Ovary (tissue), 9 donors: Measurements from ENCODE around the gene ATP5F1E. TPM values are rescaled to one million over a fixed set of nuclear protein-coding genes. Genes with fewer than 3 reads are reported as not detected.
A peak's percentile ranks its signal among the peaks of the same experiment; 100 is the strongest.

ENCODE experiments used
- DNase-seq, 5 donors: peaks; one replicate each; pipeline ENCODE4 v3.0.0-alpha.2; 2019 to 2020
- H3K27ac ChIP-seq, 2 donors: fragments of 200-600 bp; one replicate each; pipeline versions ENCODE4 v1.5.1 to v1.8.0; 2019 to 2022
- H3K27me3 ChIP-seq: fragments of 200-600 bp; one replicate; pipeline ENCODE4 v1.8.0; 2022
- H3K36me3 ChIP-seq: fragments of 200-600 bp; sonication (generic); one replicate; pipeline ENCODE4 v1.5.1; 2019
- H3K4me1 ChIP-seq: one replicate; pipeline ENCODE4 v1.8.1; 2013; ENCODE audit warnings: mild to moderate bottlenecking, moderate library complexity; ENCODE audit not compliant: insufficient read depth
- H3K4me3 ChIP-seq: fragments of 200-600 bp; sonication (generic); one replicate; pipeline ENCODE4 v1.5.1; 2017
- H3K9me3 ChIP-seq, 2 donors: fragments of 200-600 bp in 1 of 2; sonication (generic) in 1 of 2; one replicate each; pipeline versions ENCODE4 v1.5.1 to v1.8.1; 2013 to 2019; ENCODE audit warnings: mild to moderate bottlenecking in 1 of 2, moderate library complexity in 1 of 2
- CTCF ChIP-seq, 3 donors: fragments of 450-650 bp in 2 of 3; fragments of 200-600 bp in 1 of 3; IDR thresholded peaks; one replicate each; pipeline versions ENCODE4 v1.5.1 to v1.8.0; 2016 to 2022; ENCODE audit warnings: antibody characterized with exemption in 3 of 3, mild to moderate bottlenecking in 1 of 3
- EP300 ChIP-seq: sonication (generic); formaldehyde crosslinking; IDR thresholded peaks from one replicate; pipeline ENCODE4 v1.6.1; 2017; ENCODE audit warnings: antibody characterized with exemption
- POLR2A ChIP-seq: fragments of 450-650 bp; IDR thresholded peaks from one replicate; pipeline ENCODE4 v1.6.1; 2017; ENCODE audit warnings: antibody characterized with exemption, mild to moderate bottlenecking, moderate library complexity
- WGBS, 3 donors: extraction: QIAGEN DNeasy Blood & Tissue Kit in 1 of 3; methylation state at CpG; one replicate each; pipeline versions ENCODE4 v1.1.5 to v1.1.7; 2013 to 2017; 5-methylcytosine and 5-hydroxymethylcytosine counted together
- intact Hi-C, 4 donors: fragments of 100-400 bp; cut with DNase I; formaldehyde crosslinking; loops; one replicate each; pipeline versions ENCODE4 v1.11.0 to v1.15.1; 2022 to 2023
- polyA plus RNA-seq, 2 donors: library from polyadenylated mRNA; stranded (reverse); fragments of 200-250 nt in 1 of 2; fragments of 350-450 nt in 1 of 2; fragmentation: Illumina TruSeq in 1 of 2; extraction: RNeasy Lipid Tissue Mini Kit (QIAGEN cat#74804) in 1 of 2; gene quantifications; one replicate each; pipeline ENCODE4 v1.2.3, GENCODE V29; 2013 to 2014
- total RNA-seq, 7 donors: library from RNA; depleted of rRNA in 2 of 7; stranded (reverse); fragments of >200 nt in 2 of 7; fragmentation: NEBNext Ultra II Directional in 3 of 7; extraction: Animal tissue kit (Norgen Biotek cat#: 25700) in 3 of 7; gene quantifications; one replicate each; pipeline versions ENCODE4 v1.1.0 to v1.2.4, GENCODE V29; 2016 to 2023
- donor health status: DM: no; HTN: no; CAD: no; lungs with moderate emphysema.
- donor health status: DM: no; HTN: no; CAD: no.
- donor health status: Bipolar disorder and iron deficiency.
- donor health status: DM: yes; HTN: yes; CAD: no.
- donor health status: DM: no; HTN: no; CAD: no.
- donor health status: DM: yes; HTN: yes; CAD: no.

Gene ATP5F1E
- total and polyA plus RNA-seq, 9 donors = 23.2 to 73.1 (median 45.4) TPM

GRCh38 chr20:59005523-59006166, 26.5 kb downstream of the ATP5F1E start:
- WGBS, 3 donors = 77 to 86% (median 85%) methylated on average over 3 of the region's 3 CpGs
- peak overlapping the region in 1 of 2 donors; percentile 61 for H3K27ac ChIP-seq
- peak overlapping the region; percentile 53 for H3K4me3 ChIP-seq
- peaks cover 10% of the 10 kb centered on the region for H3K4me1 ChIP-seq
- intact Hi-C loops = loop anchor here in 1 of 4 donors (10.0 kb wide), 1 partner anchor 111 kb away; no protein-coding TSS in a partner anchor
- H3K27me3 ChIP-seq = no peaks in the 10 kb centered on the region
- no peak for TF ChIP-seq POLR2A
- TF ChIP-seq EP300 = no peak
- TF ChIP-seq CTCF (IDR thresholded peaks at IDR 0.05) = no peak
- H3K9me3 ChIP-seq = no peaks in the 10 kb centered on the region
- H3K36me3 ChIP-seq = no peaks in the 10 kb centered on the region
- DNase-seq = no peak

DNA sequence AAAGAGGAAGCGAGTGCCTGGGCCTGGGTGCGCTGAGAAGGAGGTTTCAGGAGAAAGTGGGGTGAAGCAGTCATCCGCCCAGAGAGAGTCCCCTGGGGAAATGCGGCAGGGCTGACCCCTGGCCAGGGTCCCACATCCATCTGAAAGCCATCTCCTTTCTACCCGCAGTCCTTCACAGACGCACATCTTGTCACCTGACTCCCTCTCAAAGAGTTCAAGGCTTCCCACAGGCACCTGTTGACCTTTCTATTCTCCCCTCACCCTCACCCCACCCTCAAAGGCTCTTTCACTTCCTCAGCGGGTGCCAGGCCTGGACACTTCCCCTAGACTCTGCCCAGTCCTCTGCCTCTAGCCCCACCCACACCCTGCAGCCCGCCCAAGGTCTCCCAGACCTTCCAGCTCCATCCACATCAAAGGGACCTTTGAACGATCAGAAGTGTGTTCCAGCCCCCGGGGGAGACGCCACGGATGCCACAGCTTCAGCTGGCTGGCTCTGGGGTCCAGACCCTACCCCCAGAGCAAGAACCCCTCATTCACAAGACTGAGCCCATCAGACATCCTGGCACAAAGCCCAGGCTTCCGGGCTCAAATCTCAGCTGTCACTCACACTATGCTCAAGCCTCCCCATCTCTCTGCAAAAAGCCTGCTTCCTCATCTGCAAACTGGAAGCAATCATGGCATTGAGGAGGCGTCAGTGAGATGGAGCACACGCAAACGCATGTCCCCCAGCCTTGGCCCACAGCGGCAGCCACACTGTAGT, 27.2 kb downstream of the ATP5F1E start:
- intact Hi-C loops = loop anchor here in 1 of 4 donors (10.0 kb wide), 1 partner anchor 110 kb away; no protein-coding TSS in a partner anchor
- Histone ChIP-seq H3K27me3 (no peaks in the 10 kb centered on the region), H3K9me3 (no peaks in the 10 kb centered on the region), H3K4me3 (no peak overlapping the region), H3K27ac (no peak overlapping the region), H3K4me1 (peaks cover 10% of the 10 kb centered on the region), H3K36me3 (no peaks in the 10 kb centered on the region)
- WGBS, 3 donors = 65 to 71% (median 70%) methylated on average over 17 of the region's 17 CpGs
- TF ChIP-seq POLR2A (no peak), EP300 (no peak), CTCF (IDR thresholded peaks at IDR 0.05) (no peak)
- DNase-seq = no peak

DNA sequence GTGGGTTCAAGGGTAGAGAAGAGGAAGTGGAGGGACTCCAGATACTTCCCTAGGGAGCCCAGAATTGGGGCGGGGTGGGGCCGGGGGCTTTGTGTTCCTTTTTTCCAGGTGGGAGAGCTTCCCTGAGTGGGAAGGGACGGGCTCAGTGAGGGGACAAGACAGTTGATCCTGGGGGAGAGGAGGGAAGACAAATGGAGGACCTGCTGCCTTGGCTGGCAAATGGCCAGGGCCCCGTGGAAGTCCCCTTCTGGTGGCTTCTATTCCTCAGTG, 27.7 kb downstream of the ATP5F1E start:
- H3K9me3 ChIP-seq = no peaks in the 10 kb centered on the region
- no peak for TF ChIP-seq EP300
- intact Hi-C loops = loop anchor here in 1 of 4 donors (10.0 kb wide), 1 partner anchor 110 kb away; no protein-coding TSS in a partner anchor
- H3K4me1 ChIP-seq = peaks cover 10% of the 10 kb centered on the region
- no peak overlapping the region for H3K27ac ChIP-seq
- DNase-seq = no peak
- H3K4me3 ChIP-seq = no peak overlapping the region
- 67 to 76% (median 74%) methylated on average over 4 of the region's 4 CpGs for WGBS, 3 donors
- H3K36me3 ChIP-seq = no peaks in the 10 kb centered on the region
- no peaks in the 10 kb centered on the region for H3K27me3 ChIP-seq

DNA sequence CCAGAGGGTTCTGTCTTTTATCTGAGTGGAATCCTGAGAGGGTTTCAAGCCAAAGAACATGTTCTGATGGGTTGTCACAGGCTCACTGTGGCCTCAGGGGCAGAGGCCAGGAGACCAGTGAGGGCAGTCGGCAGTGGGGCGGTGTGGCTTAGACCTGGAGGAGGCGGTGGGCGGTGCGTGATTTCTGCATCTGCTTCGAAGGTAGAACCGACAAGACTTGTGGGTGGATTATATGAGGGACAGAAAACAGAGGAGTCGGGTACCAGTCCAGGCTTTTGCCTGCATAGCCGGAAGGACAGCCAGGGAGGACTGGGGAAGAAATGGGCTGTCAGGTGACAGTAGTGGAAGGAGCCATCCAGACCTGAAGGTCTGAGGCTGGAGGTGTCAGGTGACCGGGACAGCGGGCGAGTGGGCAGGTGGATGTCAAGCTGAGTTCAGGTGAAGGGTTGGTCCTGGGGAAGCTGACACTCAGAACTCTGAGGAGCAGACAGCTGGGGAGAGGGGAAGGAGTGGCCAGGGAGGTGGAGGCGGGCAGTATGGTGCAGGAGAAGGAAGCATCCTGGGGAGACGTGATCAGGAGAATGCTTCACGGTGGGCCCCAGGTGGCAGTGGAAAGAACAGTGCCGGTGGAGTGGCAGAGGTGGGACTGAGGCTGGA, 28.2 kb downstream of the ATP5F1E start:
- Histone ChIP-seq H3K27me3 (no peaks in the 10 kb centered on the region), H3K36me3 (no peaks in the 10 kb centered on the region), H3K4me1 (peaks cover 10% of the 10 kb centered on the region), H3K9me3 (no peaks in the 10 kb centered on the region), H3K4me3 (no peak overlapping the region), H3K27ac (no peak overlapping the region)
- 84 to 85% (median 84%) methylated on average over 16 of the region's 16 CpGs for WGBS, 3 donors
- no peak for DNase-seq
- no peak for TF ChIP-seq CTCF (IDR thresholded peaks at IDR 0.05)
- TF ChIP-seq EP300 = no peak
- TF ChIP-seq POLR2A = no peak
- intact Hi-C loops = loop anchor here in 1 of 4 donors (10.0 kb wide), 1 partner anchor 109 kb away; no protein-coding TSS in a partner anchor
